ENCODE results near the gene LIG1. TPM values are rescaled to one million over a fixed set of nuclear protein-coding genes. Genes with fewer than 3 reads are reported as not detected.
A peak's percentile ranks its signal among the peaks of the same experiment; 100 is the strongest.

Gene LIG1
- total and polyA plus RNA-seq, 7 donors, result 4.3 to 41.6 (median 11.4) TPM

GRCh38 chr19:48186015-48186414 lies 15.9 kb upstream of the LIG1 start:
- WGBS, 2 donors, result 76 to 77% methylated on average over 5 of the region's 5 CpGs
- intact Hi-C loops (cut with DNase I), result no loop called here
- Histone ChIP-seq H3K36me3 (peaks cover 0 to 21% (median 3%) of the 10 kb centered on the region in 4 donors), H3K4me3 (no peak overlapping the region), H3K27me3 (no peaks in the 10 kb centered on the region), H3K27ac (no peak overlapping the region), H3K9me3 (peaks cover 2 to 6% (median 5%) of the 10 kb centered on the region in 4 donors), H3K4me1 (no peaks in the 10 kb centered on the region)
- TF ChIP-seq EP300 (IDR thresholded peaks at IDR 0.05), result no peak
- TF ChIP-seq POLR2AphosphoS5 (IDR thresholded peaks at IDR 0.05), result no peak
- no peak for TF ChIP-seq POLR2A (IDR thresholded peaks at IDR 0.05)
- DNase-seq, result peak; percentile 2

DNA sequence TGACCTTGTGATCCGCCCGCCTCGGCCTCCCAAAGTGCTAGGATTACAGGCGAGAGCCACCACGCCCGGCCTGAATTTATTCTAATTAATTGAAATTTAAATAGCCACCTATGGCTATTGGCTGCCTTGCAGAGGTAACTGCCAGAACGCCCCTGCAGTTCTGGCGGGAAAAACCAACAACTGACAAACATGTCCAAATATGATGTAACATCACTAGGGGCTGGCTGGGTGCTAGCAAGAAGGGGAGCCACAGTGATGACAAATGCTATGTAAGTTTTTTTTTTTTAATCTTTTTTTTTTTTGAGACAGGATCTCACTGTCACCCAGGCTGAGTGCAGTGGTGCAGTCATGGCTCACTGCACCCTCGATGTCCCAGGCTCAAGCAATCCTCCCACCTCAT lies 13.2 kb upstream of the LIG1 start:
- Histone ChIP-seq H3K27ac (no peak overlapping the region), H3K27me3 (no peaks in the 10 kb centered on the region), H3K4me3 (no peak overlapping the region), H3K4me1 (no peaks in the 10 kb centered on the region), H3K9me3 (peaks cover 2 to 8% (median 5%) of the 10 kb centered on the region in 4 donors), H3K36me3 (peaks cover 0 to 9% (median 2%) of the 10 kb centered on the region in 4 donors)
- 88 to 96% methylated on average over 9 of the region's 9 CpGs for WGBS, 2 donors
- intact Hi-C loops (cut with DNase I), result no loop called here
- TF ChIP-seq CTCF (IDR thresholded peaks at IDR 0.05), result no peak
- no peak for TF ChIP-seq POLR2AphosphoS5 (IDR thresholded peaks at IDR 0.05)
- TF ChIP-seq POLR2A (IDR thresholded peaks at IDR 0.05), result no peak
- TF ChIP-seq EP300 (IDR thresholded peaks at IDR 0.05), result no peak
- DNase-seq, result no peak

DNA sequence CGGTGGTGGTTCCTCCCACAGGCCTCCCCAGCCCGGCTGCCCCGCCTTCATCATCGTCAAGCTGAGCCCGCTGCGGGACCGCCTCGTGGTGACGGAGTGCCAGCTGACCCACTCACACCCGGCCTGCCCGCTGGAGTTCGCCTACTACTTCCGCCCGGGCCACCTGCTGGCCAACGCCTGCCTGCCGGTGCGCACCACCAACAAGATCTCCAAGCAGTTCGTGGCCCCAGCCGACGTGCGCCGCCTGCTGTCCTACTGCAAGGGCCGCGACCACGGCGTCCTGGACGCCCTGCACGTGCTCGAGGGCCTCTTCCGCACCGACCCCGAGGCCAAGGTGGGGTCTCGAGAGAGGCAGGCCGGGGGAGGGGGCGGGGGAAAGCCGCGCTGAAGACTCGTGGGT lies 12.3 kb upstream of the LIG1 start:
- 95 to 97% methylated on average over 38 of the region's 38 CpGs for WGBS, 2 donors
- H3K36me3 ChIP-seq, result peaks cover 0 to 7% (median 2%) of the 10 kb centered on the region in 4 donors

GRCh38 chr19:48181505-48181904 lies 11.4 kb upstream of the LIG1 start:
- peaks cover 2 to 8% (median 5%) of the 10 kb centered on the region in 4 donors for H3K9me3 ChIP-seq
- no peak for DNase-seq
- H3K27ac ChIP-seq, result no peak overlapping the region
- H3K4me1 ChIP-seq, result no peaks in the 10 kb centered on the region
- H3K36me3 ChIP-seq, result peaks cover 0 to 7% (median 2%) of the 10 kb centered on the region in 4 donors
- 94 to 97% methylated on average over 5 of the region's 5 CpGs for WGBS, 2 donors
- no peaks in the 10 kb centered on the region for H3K27me3 ChIP-seq
- intact Hi-C loops (cut with DNase I), result no loop called here
- no peak overlapping the region for H3K4me3 ChIP-seq
- TF ChIP-seq CTCF (IDR thresholded peaks at IDR 0.05), result no peak

More for the DNA sequence above, 12.3 kb upstream of the LIG1 start:
- no peak for DNase-seq
- Histone ChIP-seq H3K27me3 (no peaks in the 10 kb centered on the region), H3K27ac (no peak overlapping the region), H3K4me1 (no peaks in the 10 kb centered on the region), H3K4me3 (no peak overlapping the region), H3K9me3 (peaks cover 2 to 8% (median 5%) of the 10 kb centered on the region in 4 donors)
- no peak for TF ChIP-seq POLR2A (IDR thresholded peaks at IDR 0.05)
- TF ChIP-seq POLR2AphosphoS5 (IDR thresholded peaks at IDR 0.05), result no peak
- TF ChIP-seq EP300 (IDR thresholded peaks at IDR 0.05), result no peak
- TF ChIP-seq CTCF (IDR thresholded peaks at IDR 0.05), result no peak
- intact Hi-C loops (cut with DNase I), result no loop called here

GRCh38 chr19:48176226-48176625 lies 6.1 kb upstream of the LIG1 start:
- Histone ChIP-seq H3K27ac (no peak overlapping the region), H3K36me3 (peaks cover 0 to 35% (median 2%) of the 10 kb centered on the region in 4 donors), H3K4me1 (peaks cover 0 to 7% (median 5%) of the 10 kb centered on the region in 4 donors), H3K9me3 (peaks cover 0 to 5% (median 0%) of the 10 kb centered on the region in 4 donors), H3K27me3 (no peaks in the 10 kb centered on the region), H3K4me3 (no peak overlapping the region)
- WGBS, 2 donors, result 78 to 96% methylated on average over 3 of the region's 3 CpGs
- intact Hi-C loops (cut with DNase I), result no loop called here
- DNase-seq, result no peak
- no peak for TF ChIP-seq POLR2AphosphoS5 (IDR thresholded peaks at IDR 0.05)
- TF ChIP-seq EP300 (IDR thresholded peaks at IDR 0.05), result no peak
- no peak for TF ChIP-seq POLR2A (IDR thresholded peaks at IDR 0.05)
- no peak for TF ChIP-seq CTCF (IDR thresholded peaks at IDR 0.05)

Data from sigmoid colon (tissue), 7 donors.